Measurements from ENCODE around the gene EML4.
A peak's percentile ranks its signal among the peaks of the same experiment; 100 is the strongest.

EML4 gene

DNA sequence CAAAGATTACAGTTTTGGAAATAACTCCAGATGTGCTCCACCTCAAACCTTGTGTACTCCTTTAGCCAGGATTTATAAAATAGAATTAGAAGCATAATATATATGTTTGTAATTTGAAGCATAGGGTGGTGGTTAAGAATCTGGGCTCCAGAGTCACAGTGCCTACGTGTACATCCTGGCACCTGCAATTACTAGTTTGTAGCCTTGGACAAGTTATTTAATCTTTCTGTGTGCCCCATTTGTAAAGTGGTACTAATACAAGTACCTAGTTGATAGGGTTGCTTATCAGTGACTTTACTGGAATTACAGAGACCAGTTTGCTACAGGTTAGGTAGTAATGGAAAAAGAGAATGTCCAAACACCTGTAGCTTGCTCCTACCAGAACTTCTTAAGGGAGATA lies 28.6 kb downstream of the EML4 start:
- no peak for DNase-seq

DNA sequence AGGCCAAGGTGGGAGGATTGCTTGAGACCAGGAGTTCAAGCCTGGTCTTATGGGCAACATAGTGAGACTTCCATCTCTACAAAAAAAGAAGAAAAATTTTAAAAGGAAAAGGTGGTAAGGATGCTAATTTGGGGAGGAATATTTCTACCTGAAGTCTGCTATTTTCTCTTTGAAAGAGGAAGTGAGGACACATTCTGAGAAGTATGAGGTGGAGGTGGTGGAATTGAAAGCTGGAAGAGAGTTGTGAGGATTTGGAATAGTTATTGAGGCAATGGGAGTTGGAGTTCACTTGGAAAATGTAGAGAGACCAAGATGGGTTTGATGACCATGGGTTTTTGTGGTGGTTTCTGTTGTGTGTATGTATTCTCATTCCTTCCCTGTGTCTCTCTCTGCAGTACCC lies 29.3 kb downstream of the EML4 start:
- DNase-seq: no peak

DNA sequence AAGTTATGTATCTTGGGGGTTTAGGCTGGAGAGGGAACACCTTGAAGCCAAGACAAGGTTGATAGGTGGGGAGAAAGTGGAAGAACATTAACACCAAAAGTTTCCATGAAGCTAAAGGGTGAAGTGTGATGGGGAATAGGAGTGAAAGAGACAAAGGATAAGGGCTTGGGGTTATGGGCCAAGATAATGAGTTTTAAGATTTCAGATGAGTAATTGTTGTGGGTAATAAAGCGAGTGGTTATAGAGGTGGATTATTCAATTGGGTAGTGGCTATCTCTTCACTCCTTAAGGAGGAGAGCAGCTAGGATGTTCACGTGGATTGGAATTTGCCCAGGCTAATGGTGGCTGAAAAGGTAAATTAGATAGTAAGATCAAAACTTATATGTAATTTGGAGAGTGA lies 29.8 kb downstream of the EML4 start:
- no peak for DNase-seq

DNA sequence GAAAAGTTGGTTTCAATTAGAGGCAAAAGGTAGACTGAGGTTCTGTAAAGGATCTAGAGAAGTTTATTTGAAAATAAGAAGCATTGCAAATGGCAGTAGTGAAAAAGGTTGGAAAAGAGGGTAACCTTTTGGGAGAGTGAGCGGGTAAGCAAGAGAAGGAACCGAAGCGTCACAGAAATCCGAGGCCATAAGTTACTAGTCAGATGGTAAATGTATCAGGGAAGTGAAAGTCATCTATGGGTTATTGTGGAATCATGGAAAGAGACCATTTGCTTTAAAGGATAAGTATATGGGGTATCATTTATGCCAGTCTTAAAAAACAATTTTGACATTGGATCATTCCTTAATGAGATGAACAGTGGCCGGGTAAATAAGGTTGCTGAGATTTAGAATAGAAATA lies 30.5 kb downstream of the EML4 start:
- peak; percentile 30 to 60 for DNase-seq

DNA sequence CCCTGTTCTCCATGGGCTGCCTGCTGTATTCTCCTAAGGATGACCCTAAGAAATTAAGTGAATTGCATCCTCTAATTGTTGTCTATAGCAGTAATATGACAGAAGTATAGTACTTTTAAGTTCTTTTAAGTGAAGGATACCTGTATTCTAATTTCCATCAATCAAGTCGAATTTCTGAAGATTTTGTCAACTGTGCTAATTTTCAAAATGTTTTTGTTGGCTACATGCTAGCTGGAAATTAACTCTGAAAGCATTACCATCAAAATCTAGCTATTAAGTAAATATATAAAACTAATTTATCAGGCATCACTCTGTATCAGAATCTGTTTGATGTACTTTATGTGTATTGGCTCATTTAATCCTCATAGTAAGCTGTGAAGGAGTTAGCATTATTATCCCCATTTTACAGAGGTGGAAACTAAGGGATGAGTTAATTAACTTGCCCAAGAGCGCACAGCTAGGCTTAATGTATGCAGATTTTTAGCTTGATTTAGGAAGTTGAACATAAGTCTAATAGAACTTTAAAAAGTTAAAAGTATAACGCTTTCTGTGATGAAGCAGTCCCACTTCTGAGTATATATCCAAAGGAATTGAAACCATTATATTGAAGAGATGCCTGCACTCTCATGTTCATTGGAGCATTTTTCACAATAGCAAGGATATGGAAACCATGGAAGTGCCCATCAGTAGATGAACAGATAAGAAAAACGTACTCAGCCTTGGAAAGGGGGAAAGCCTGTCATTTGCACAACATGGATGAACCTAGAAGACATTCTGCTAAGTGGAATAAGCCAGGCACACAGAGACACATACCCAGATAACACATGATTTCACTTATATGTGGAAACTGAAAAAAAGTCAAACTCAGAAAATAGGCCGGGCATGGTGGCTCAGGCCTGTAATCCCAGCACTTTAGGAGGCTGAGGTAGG lies 32.0 kb downstream of the EML4 start:
- no peak for DNase-seq

DNA sequence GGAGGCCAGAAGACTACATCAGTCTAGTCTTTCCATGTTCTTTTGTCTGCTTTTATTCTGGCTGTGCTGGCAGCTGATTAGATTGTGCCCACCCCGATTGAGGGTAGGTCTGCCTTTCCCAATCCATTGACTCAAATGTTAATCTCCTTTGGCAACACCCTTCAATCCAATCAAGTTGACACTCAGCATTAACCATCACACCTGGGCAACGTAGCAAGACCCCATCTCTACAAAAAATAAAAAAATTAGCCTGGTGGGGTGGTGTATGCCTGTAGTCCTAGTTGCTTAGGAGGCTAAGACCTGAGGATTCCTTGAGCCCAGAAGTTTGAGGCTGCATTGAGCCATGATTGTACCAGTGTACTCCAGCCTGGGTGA lies 33.5 kb downstream of the EML4 start:
- no peak for DNase-seq

DNA sequence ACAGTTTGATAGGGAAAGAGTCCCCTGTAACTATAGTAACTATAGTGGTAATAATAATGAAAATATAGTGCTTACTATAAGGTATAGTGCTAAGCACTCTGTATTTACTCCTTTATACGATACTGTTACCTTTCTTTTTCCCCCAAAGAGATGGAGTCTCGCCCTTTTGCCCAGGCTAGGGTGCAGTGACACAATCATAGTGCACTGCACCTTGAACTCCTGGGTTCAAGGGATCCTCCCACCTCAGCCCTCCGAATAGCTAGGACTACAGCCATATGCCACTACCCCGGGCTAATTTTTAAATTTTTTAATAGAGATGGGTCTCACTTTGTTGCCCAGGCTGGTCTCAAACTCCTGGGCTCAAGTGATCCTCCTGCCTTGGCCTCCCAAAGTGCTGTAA lies 34.6 kb downstream of the EML4 start:
- DNase-seq: no peak

DNA sequence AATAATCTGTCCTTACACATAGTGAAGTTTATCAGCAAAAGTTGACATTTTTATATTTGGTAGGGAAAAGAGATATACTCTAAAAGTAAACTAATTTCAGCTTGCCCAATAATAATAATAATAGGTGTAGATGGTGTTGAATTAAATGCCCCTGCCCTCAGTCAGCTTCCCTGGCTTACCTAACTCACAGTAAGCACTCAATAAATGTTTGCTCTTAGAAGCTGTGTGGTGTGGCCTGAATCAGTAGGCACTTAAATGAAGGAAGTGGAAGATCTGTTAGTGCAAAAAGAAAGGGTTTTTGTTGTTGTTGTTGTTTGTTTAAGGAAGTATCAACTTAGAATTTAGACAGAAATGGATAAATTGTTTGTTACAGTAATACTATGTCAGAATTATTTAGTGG lies 36.2 kb downstream of the EML4 start:
- DNase-seq: no peak

DNA sequence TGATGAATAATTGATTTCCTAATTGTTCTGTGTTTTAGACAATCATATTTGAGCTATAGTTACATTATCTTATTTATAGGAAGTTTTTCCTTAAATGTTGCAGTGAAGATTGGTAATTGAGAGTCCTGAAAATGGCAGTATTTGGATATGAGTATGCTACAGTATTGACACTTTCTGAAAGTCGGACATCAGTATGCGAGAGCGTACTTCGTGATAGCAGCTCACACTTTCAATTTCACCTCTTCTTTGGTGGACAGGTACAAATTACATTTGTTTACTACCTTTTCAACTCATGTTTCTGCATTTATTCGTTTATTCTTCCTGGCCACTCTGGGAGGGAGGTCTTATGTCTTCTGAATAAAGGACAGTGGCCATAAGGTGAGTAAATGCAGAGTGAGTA lies 38.7 kb downstream of the EML4 start:
- no peak for DNase-seq

DNA sequence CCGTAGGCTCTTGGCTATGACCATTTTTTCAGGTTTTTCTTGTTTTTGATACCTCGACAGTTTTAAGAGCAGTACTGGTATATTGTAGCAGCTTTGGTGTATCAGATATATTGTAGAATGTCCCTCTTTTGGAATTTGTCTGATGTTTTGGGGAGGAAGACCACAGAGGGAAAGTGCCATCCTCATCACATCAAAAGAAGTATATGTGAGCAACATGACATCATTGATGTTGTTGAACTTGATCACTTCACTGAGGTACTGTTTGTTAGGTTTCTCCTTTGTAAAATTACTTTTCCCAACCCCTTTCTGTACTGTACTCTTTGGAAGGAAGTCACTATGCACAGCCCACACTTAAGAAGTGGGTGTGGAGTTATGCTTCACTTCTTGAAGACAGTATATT lies 41.0 kb downstream of the EML4 start:
- peak in 1 of 2 donors; percentile 27 for DNase-seq

DNA sequence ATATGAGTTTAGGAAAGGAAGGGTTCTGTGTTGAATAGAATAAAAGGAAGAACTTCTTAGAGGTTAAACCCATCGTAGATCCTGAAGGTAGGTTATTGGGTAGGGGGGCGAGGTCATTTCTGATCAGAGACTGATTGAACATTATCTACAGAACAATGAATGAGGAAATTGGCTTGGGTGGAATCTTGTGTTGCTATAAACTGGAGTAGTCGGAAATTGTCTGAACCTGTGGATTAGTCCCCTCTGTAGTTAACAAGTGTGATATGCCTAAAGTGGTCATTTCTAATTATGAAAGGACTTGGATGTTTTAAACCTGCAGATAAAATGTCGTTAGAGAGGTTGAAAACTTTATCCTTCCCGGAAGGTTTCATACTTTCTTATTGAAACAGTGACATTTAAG lies 42.1 kb downstream of the EML4 start:
- no peak for DNase-seq

DNA sequence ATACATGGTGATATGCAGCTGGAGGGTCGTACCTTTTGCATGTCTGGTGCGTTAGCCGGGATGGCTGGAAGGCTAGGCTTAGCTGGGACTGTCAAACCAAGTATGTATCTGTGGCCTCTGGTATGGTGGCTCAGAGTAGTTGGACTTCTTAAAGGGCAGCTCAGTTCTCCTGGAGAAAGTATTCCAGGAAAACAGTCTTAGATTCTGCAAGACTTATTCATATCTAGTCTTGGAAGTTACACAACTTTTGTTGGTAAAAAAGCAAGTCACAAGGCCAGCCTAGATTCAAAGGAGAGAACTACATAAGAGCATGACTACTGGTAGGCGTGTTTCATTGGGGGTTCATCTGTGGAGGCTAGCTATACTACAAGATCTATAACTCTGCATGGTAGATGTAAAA lies 45.5 kb downstream of the EML4 start:
- DNase-seq: peak; percentile 57 to 67

DNA sequence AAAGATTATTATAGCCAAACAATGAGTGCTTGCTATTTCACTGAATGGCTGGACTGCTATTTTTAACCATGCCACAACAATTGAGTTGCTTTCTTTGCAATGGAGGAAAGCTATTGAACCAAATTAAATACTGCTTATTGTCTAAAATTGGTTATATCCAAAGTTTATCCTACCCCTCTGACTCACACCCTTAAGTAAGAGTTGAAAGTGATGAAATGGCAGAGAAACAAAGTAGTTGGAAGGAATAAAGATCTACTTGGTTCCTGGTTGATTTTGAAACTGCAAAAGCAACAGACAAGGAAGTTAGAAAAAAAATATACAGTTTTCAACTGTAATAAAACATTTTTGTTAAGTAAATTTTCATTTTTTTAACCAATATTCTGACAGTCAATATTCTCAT lies 47.5 kb downstream of the EML4 start:
- peak; percentile 79 to 85 for DNase-seq

DNA sequence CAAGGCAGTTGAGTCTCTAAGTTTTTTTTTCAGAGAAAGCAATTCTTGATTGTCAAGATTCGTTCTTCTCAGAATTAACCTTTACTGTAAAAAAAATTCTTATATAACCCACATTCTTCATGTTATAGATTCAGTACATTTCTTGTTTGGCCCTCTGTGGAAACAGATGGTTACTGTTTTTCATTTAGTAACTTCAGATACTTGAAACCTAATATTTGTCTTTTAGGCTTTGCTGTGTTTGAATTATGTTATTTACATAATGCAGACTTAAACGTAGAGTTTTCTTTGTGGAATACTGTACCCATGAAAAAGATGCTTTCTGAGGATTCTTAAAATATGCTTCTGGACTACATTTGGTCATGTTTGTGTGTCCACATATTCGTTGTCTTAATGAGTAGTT lies 48.2 kb downstream of the EML4 start:
- no peak for DNase-seq

DNA sequence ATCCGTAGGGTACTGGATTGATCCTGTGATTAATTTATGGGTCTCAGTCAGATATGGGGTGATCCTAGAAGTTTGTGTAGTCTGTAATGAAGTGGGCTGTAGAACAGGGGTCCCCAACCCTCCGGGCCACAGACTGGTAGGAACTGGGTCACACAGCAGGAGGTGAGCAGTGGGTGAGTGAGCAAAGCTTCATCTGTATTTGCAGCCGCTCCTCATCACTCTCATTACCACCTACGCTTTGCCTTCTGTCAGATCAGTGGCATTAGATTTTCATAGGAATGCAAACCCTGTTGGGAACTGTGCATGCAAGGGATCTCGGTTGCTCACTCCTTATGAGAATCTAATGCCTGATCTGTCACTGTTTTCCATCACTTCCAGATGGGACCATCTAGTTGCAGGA lies 48.8 kb downstream of the EML4 start:
- DNase-seq: no peak

DNA sequence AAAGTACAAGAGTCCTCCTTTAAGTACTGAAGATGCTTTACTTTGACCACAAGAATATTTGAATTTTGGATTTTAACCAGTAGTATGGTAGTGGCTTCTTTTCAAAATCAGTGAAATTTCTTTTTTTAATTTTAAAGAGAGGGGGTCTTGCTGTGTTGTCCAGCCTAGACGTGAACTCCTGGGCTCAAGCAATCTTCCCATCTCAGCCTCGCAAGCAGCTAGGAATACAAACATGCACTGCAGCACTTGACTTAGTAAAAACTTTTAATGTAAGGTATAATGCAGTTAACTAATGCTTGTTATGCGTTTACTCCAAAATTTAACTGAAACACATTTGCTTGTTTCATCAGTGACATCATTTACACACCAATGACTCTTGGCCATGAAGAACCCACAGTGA lies 49.6 kb downstream of the EML4 start:
- no peak for DNase-seq

DNA sequence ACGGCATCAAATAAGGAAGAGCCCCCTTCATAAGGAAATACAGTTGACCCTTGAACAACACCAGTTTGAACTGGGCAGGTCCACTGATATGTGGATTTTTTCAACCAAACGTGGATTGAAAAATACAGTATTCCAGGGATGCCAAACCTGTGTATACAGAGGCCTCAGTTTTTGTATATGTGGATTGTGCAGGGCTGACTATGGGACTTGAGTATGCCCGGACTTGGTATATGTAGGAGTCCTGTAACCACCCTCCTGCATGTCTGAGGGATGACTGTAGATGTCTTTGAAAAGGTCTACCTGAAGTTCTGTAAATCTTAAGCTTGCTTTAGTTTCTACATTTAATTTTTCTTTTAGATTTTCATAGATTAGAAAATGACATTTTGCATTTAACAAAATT lies 50.0 kb downstream of the EML4 start:
- no peak for DNase-seq

DNA sequence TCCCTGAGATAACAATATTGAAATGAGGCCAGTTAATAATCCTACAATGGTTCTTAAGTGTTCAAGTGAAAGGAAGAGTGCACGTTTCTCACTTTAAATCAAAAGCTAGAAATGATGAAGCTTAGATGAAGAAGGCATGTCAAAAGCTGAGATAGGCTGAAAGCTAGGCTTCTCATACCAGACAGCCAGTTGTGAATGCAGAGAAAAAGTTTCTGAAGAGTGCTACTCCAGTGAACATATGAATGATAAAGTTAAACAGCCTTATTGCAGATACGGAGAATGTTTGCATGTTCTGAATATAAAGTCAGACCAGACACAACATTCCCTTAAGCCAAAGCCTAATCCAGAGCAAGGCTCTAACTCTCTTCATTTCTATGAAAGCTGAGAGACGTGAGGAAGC lies 51.4 kb downstream of the EML4 start:
- no peak for DNase-seq

DNA sequence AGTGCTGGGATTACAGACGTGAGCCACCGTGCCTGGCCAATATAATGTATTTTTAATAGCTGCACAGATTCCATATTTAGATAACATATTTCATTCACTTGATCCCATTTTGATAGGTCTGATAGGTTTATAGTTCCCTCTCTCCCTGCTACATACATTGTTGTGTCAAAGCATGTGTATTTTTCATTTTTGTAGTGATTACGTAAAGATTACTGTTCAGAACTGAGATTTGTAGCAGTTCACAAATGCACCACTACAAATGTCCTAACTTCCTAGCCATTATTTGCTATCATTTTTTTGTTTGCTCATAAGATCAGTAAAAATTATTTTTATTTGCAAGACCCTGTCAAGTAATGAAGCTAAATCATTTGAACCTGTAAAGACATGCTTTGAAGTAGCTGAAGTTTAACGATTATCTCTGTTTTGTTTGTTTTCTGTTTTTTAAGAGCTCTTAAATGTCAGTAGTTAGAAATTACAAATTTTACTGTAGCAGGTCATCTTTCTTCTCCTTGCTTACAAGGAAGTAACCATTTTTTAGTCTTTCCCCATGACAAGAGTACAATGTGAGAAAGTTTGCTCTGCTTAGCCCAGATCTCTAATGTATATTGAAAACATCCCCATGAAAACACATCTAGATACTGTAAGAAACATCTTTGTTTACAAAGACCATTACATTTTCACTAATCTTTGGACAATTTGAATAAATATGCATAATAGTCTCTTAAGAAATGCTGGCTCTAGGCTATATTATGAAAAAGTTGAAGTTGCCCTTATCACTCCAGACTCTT lies 54.1 kb downstream of the EML4 start:
- no peak for DNase-seq

DNA sequence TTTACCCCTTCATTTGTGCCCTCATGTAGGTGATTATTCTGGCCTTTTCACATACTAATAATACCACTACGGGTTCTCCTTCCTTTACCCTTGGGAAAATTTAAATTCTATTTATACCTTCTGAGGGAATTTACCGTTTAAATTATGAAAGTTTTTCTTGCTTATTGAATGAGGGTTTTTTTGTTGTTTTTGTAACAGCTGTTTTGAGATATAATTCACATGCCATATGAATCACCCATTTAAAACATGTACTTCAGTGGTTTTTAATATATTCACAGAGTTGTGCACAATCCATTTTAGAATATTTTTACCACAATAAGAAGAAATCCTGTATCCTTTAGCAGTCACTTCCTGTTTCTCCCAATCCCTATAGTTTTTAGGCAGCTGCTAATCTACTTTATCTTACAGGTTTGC lies 54.7 kb downstream of the EML4 start:
- DNase-seq: peak; percentile 33 to 72

DNA sequence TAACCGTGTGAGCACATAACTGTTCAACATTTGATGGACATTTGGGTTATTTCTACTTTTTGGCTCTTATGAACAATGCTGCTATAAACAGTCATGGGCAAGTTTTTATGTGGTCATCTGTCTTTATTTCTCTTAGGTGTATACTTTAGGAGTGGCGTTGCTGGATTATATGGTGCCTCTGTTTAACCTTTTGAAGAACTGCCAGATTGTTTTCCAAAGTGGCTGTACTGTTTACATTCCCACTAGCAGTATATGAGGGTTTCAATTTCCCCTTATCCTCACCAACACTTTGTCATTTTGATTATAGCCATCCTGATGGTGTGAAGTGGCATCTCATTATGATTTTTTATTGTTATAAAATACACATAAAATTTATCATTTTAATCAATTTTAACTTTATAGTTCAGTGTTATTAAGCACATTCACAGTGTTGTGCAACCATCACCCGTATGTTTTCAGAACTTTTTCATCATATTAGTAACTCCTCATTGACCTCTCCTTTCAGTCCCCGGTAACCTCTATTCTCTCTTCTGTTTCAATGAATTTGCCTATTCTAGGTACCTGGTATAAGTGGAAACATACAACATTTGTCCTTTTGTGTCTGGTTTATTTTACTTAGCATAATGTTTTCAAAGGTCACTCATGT lies 55.4 kb downstream of the EML4 start:
- no peak for DNase-seq

DNA sequence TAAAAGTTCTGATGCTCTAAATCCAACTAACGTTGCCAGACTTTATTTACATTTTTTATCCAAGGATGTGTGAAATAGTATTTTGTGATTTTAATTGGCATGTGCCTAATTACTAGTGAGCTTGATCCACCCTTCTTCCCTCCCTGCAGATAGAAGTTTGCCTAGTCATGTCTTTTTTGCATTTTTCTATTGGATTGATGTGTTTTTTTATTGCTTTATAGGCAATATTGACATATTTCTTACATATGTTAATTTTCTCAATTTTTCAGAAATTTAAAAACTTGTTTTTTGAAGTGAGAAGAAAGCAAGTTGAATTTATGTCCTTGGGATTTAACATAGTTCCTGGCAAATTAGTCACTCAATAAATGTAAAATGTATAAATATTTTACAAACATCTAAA lies 56.4 kb downstream of the EML4 start:
- DNase-seq: no peak

DNA sequence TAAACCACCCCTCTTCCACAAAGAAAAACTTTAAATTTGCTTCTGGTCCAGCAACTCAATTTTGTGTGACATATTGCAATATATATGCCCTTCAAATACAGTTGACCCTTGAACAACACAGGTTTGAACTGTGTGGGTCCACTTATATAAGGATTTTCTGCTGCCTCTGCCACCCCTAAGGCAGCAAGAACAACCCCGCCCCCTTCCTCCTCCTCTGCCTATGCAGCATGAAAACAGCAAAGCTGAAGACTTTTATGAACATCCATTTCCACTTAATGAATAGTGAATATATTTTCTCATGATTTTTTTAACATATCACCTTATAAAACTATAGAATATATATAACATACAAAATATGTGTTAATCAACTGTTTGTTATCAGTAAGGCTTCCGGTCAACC lies 58.3 kb downstream of the EML4 start:
- no peak for DNase-seq

DNA sequence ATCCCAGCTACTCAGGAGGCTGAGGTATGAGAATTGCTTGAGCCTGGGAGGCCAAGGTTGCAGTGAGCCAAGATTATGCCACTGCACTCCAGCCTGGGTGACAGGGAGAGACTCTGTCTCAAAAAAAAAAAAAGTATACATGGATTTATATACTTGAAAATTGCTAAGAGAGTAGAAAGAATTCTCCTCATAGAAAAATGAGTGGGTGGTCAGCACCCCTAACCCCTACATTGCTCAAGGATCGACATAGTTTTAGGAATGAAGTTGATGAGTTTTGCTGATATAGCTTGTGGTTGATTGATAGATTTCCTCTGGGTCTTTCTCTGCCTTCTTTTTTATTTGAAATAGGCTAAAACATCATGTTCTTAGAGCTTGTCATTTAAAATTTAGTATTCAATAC lies 58.9 kb downstream of the EML4 start:
- no peak for DNase-seq

All from inflammatory macrophage treated with lipopolysaccharide for 1 hour (primary cell).